SH-SY5Y (cell line): ENCODE measurements around the gene EPOP.

ENCODE experiments used
- GATA2 ChIP-seq: IDR thresholded peaks from 2 replicates; pipeline ENCODE4 v1.6.1; 2011; ENCODE audit warnings: mild to moderate bottlenecking, low read depth, low read length
- GATA3 ChIP-seq: IDR thresholded peaks from 2 replicates; pipeline ENCODE4 v1.6.1; 2011; ENCODE audit warnings: low read depth, mild to moderate bottlenecking, low read length, moderate library complexity

- TF ChIP-seq GATA3 = no peak
- TF ChIP-seq GATA2 = no peak
Measured at GRCh38 chr17:38636054-38636453, 38.7 kb downstream of the EPOP start.
